GM18498 (cell line): ENCODE measurements around the gene L3MBTL4.
"Not testable (repeated sequence)": the region's sequence is repeated elsewhere in the genome, so short reads cannot be mapped to it uniquely, and the experiment has no call there.

Experiments used
- ATAC-seq: cut with Tn5 transposase; IDR thresholded peaks from one replicate; pipeline ENCODE4 v1.9.1; 2021; ENCODE audit warnings: mild to moderate bottlenecking, moderate library complexity; ENCODE audit not compliant: unreplicated experiment

Gene L3MBTL4

DNA sequence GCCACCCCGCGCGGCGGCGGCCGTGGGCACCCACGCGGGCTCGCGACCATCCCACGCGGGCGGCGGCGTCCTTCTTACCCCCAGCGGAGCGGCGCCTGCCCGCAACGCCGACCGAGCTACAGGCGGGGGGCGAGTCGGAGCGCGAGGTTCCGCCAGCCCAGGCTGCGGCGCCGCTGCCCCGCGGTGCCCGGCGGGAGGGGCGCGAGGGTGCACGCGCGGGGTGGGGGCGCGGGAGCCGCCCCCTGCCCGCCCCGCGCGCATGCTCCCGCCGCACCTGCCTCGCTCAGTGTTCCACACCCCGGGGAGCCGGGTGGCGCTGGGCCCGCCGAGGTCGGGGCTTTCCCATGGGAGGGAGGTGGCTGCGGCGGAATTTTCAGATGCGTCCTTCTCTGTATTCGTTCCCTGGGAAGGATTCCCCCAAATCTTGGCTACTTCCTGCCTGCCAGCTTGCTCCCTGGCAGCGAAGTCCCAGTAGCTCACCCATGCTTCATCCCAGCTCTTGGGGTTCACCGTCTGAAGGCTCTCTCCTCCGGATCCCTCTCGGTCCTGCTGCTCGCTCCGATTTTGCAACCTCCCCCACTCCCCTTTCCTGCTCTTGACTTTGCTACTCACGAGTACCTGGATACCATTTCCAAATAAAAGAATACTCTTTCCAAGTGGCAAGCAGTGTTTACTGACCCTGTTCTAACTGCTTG, at the start of gene L3MBTL4:
L3MBTL4 (minus strand) TSS at position 189 of the 695 bp plus-strand sequence. CDS start 103,286 bp downstream, outside the sequence.
- peak; percentile 67 for ATAC-seq

- ATAC-seq: no peak
Measured at GRCh38 chr18:6452194-6452593, 37.5 kb upstream of the L3MBTL4 start.

- ATAC-seq: peak; percentile 77
Measured at GRCh38 chr18:6449213-6449612, 34.5 kb upstream of the L3MBTL4 start.

- no peak for ATAC-seq
Measured at GRCh38 chr18:6444466-6445228, 29.9 kb upstream of the L3MBTL4 start.

- no peak for ATAC-seq
Measured at GRCh38 chr18:6441200-6441599, 26.5 kb upstream of the L3MBTL4 start.

DNA sequence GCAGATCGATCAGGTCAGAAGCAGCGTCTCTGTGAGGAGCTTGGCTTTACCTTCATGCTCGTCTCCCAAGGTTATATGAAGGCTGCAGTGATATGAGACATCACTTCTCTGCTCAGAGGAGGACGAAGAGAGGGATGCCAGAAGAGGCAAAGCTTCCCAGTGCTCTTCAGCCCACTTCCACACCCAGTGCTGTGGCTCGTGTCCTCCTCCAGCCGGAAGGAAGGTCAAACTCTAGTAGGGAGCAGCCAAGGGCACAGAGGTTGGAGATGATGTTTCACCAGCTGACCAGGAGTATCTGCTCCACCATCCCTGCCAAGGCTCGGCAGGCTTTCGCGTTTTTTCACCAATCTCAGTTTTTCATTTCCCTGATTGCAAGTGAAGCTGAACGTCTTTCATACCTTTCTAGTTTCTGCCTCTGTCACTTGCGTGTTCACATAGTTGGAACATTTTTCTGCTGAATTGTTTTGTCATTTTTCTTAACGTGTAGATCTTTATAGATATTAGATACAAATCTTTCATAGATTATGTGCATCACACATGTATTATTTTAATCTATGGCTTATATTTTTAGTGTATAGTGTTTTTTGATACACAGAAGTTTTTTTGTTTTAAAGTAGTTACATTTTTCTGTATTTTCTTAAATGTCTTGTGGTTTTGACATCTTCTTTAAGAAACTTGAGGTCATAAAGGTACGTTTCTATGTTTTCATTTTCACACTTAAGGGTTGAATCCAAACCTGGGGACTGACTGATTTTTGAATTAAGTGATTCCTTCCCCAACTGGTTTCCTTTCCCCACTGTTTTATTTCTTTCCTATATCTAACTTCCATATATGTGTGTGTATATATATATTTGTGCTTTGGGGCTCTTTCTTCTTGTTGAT, 23.5 kb upstream of the L3MBTL4 start:
- no peak for ATAC-seq

DNA sequence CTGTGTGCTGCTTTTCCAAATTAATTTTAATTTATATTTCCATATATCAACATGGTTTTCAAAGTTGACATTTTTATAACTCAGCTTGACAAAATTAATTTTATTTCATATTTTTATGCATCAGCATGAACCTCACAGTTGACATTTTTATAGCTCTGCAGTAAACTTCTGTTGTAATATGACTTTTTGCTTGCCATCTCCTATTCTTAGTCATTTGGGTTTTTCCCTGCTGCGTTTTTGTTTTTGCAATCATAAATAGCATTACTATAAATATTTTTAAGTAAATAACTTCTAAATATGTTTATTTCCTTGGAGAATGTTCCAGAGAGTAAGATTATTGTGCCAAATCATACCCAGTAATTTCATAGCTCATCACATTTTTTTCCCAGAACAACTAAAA, 21.0 kb upstream of the L3MBTL4 start:
- no peak for ATAC-seq

DNA sequence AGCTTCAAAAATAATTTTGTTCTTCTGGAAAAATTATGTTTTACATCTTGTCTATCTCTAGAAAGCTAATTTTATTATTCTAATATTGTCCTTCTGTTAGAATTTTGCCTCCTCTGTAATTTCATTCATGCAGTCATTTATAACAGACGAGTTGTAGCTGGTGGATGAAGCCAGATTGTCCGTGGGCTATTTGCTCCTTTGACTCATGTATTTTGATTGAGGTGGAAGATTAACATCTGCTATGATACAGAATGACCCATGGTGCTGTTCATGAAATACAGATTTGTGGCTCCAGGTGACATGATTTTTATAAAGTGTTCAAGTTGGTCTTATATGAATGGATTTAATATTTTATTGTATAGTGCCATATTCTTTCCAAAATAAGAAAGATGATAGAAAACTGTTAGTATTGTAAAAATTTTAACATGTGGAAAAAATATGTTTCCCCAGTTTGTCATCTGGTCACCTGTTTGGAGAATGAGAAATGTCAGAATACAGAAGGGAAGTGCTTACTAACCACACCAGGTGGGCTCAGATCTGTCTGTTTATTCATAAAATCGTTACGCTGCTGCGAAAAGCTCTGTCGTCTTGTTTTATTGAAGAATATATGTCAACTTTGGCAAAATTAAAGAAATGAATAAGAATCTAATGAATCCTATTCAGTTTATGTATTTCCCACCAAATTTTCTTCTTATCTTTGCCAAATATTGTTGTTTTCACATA, 20.4 kb upstream of the L3MBTL4 start:
- no peak for ATAC-seq

GRCh38 chr18:6434481-6434880, 19.8 kb upstream of the L3MBTL4 start:
- no peak for ATAC-seq

- ATAC-seq: no peak
Measured at GRCh38 chr18:6431659-6432318, 17.1 kb upstream of the L3MBTL4 start.

GRCh38 chr18:6428851-6429395, 14.2 kb upstream of the L3MBTL4 start:
- ATAC-seq: no peak

GRCh38 chr18:6427286-6427685, 12.6 kb upstream of the L3MBTL4 start:
- ATAC-seq: no peak

DNA sequence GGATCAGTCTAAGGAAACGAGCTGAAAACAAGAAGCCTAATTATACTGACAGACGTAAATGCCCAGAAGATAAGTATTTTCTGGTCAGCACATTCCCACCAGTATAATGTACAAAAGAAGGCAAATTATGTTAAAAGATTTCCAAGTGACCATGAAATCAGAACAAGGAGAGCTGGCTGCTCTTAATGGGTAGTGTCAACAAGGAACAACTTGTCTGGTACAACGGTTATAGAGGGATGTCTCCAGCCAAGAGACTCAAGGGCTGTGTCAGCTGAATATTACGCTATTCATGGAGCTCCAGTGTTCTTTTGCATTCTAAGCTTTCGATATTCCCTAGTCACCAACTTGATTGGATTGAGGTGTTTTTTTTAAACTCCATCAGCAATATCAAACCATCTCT, 8.6 kb upstream of the L3MBTL4 start:
- no peak for ATAC-seq

DNA sequence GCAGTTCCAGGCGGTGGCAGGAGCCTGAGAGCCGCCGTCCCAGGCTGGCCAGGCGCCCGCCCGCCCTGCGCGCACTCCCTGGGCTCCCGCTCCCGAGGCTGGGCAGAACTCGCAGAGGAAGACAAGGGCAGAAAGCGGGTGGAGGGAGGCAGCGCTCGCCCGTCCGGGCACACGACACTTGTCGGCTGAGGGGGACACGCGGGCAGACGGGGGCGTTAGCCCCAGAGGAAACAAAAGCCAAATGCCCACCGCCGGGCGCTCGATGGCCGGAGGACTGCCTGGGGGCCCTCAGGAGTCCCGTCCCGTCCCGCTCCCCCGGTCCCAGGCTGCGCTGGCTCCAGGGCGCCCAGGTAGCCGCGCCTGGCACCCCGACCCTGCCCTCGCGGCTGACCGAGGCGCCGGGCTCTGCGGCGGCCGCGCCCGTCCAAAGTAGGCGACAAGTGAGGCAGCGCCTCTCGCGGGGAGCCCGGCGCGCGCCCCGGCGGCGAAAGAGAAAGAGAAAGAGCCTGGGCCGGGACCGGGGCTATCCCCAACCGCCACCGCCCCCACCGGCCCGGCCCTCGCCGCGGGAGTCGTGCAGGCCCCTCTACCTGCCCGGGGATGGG, 491 bp downstream of the L3MBTL4 start:
- ATAC-seq: peak; percentile 90

- no peak for ATAC-seq
Measured at GRCh38 chr18:6413579-6414117, 1.1 kb downstream of the L3MBTL4 start.

- ATAC-seq: no peak
Measured at GRCh38 chr18:6412933-6413472, 1.7 kb downstream of the L3MBTL4 start.

DNA sequence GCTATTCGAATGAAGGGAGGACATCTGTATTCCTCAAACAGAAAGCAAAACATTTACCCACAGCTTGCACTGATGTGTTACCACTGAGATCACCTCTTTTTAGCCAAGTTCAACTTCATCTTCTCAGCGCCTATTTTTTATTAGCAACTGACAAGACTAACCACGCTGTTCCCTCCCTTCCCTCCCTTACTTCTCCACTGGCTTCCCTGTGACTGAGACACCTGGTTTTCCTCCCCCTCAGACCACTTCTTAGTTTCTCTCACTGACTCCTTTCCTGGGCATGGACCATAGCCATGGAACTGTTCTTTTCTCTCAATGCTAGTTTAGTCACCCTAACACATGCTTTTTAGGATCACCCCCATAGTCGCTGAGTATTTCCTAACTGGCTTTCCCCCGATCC, 3.3 kb downstream of the L3MBTL4 start:
- no peak for ATAC-seq

DNA sequence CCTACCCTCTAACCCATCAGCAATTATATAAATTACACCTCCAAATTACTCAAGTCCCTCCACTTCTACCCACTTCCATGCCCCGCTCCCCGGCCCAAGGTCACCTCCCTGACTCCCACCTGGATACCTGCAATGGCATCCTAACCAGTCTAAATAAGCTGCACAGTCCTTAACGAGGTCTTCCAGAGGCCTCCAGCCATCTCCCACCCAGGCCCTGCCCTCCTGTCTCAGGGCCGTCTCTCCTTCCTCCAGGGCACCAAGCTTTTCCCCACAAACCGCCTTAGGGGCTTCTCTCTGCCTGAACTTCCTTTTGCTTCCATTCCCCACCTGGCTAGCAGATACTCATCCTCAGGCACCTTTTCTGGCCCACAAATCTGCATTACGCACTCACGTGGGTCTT, 4.8 kb downstream of the L3MBTL4 start:
- ATAC-seq: no peak

GRCh38 chr18:6408543-6408942, 6.2 kb downstream of the L3MBTL4 start:
- not testable (repeated sequence) for ATAC-seq
